Neural cell (in vitro differentiated cells): ENCODE measurements around the gene SHCBP1. TPM values are rescaled to one million over a fixed set of nuclear protein-coding genes. Genes with fewer than 3 reads are reported as not detected.

Experiments used
- H2AFZ ChIP-seq: fragments of 200-600, 300-800 bp; sonication (generic), shearing (Covaris generic); 2 replicates; pipeline ENCODE4 v1.6.0; 2014; ENCODE audit warnings: low read depth, mild to moderate bottlenecking, antibody characterized with exemption, low read length, moderate library complexity
- H3F3A ChIP-seq: fragments of 200-600 bp; shearing (Covaris generic); 2 replicates; pipeline ENCODE4 v1.6.1; 2016; ENCODE audit warnings: mild to moderate bottlenecking, moderate library complexity, mixed read lengths, antibody characterized with exemption, low read length; ENCODE audit not compliant: insufficient read depth, poor library complexity, severe bottlenecking
- H3K27ac ChIP-seq: fragments of 200-600, 300-800 bp; sonication (generic), shearing (Covaris generic); 2 replicates; pipeline ENCODE4 v1.5.1; 2014; ENCODE audit warnings: mild to moderate bottlenecking, low read length, moderate library complexity
- H3K27me3 ChIP-seq: fragments of 300-800, 200-600 bp; sonication (generic), shearing (Covaris generic); 2 replicates; pipeline ENCODE4 v1.6.0; 2014; ENCODE audit warnings: mild to moderate bottlenecking, low read depth, low read length, moderate library complexity; ENCODE audit not compliant: insufficient read depth
- H3K36me3 ChIP-seq: fragments of 300-800, 200-600 bp; sonication (generic), shearing (Covaris generic); 2 replicates; pipeline ENCODE4 v1.5.1; 2014; ENCODE audit warnings: mild to moderate bottlenecking, antibody characterized with exemption, low read length, moderate library complexity; ENCODE audit not compliant: insufficient read depth
- H3K4me2 ChIP-seq: fragments of 300-800, 200-600 bp; sonication (generic), shearing (Covaris generic); 2 replicates; pipeline ENCODE4 v1.6.0; 2014; ENCODE audit warnings: mild to moderate bottlenecking, low read length
- H3K4me3 ChIP-seq: fragments of 300-800, 200-600 bp; sonication (generic), shearing (Covaris generic); 2 replicates; pipeline ENCODE4 v1.5.1; 2014; ENCODE audit warnings: mild to moderate bottlenecking, low read length, moderate library complexity
- H3K79me2 ChIP-seq: fragments of 200-600 bp; shearing (Covaris generic); replicated peaks from 2 replicates; pipeline ENCODE4 v1.6.0; 2014; ENCODE audit warnings: mild to moderate bottlenecking, low read length, moderate library complexity; ENCODE audit not compliant: insufficient read depth
- H3K9ac ChIP-seq: fragments of 300-800, 200-600 bp; sonication (generic), shearing (Covaris generic); 2 replicates; pipeline ENCODE4 v1.6.1; 2016; ENCODE audit warnings: mild to moderate bottlenecking, low read length, mixed read lengths
- H3K9me2 ChIP-seq: fragments of 200-600 bp; shearing (Covaris generic); 2 replicates; pipeline ENCODE4 v1.6.1; 2016; ENCODE audit warnings: mild to moderate bottlenecking, low read length, mixed read lengths; ENCODE audit not compliant: insufficient read depth
- H3K9me3 ChIP-seq: fragments of 200-600, 300-800 bp; sonication (generic), shearing (Covaris generic); 2 replicates; pipeline ENCODE4 v1.6.1; 2016; ENCODE audit warnings: mild to moderate bottlenecking, mixed run types, low read length, moderate library complexity, mixed read lengths
- H4K20me1 ChIP-seq: fragments of 200-600 bp; shearing (Covaris generic); 2 replicates; pipeline ENCODE4 v1.6.1; 2016; ENCODE audit warnings: mild to moderate bottlenecking, mixed run types; ENCODE audit not compliant: insufficient read depth
- CTCF ChIP-seq: fragments of 450-650 bp; IDR thresholded peaks from 2 replicates; pipeline ENCODE4 v1.5.1; 2014; ENCODE audit warnings: antibody characterized with exemption, mild to moderate bottlenecking, moderate library complexity; ENCODE audit not compliant: poor library complexity, severe bottlenecking
- EP300 ChIP-seq: fragments of 450-650 bp; conservative IDR thresholded peaks from 2 replicates; pipeline ENCODE4 v1.6.1; 2014; ENCODE audit warnings: antibody characterized with exemption, mild to moderate bottlenecking, moderate library complexity; ENCODE audit not compliant: poor library complexity, severe bottlenecking
- EZH2 ChIP-seq: fragments of 200-600, 300-800 bp; shearing (Covaris generic), sonication (generic); IDR thresholded peaks from 2 replicates; pipeline ENCODE4 v1.6.1; 2014; ENCODE audit warnings: antibody characterized with exemption, low read length, borderline replicate concordance, mild to moderate bottlenecking; ENCODE audit not compliant: insufficient read depth, poor library complexity, severe bottlenecking
- MXI1 ChIP-seq: fragments of 450-650 bp; conservative IDR thresholded peaks from 2 replicates; pipeline ENCODE4 v1.6.1; 2014; ENCODE audit warnings: antibody characterized with exemption, mild to moderate bottlenecking; ENCODE audit not compliant: poor library complexity, severe bottlenecking
- POLR2AphosphoS5 ChIP-seq: IDR thresholded peaks from 2 replicates; pipeline ENCODE4 v1.6.1; 2012
- RAD21 ChIP-seq: fragments of 450-650 bp; conservative IDR thresholded peaks from 2 replicates; pipeline ENCODE4 v1.6.1; 2014; ENCODE audit warnings: antibody characterized with exemption, mild to moderate bottlenecking, moderate library complexity
- REST ChIP-seq: IDR thresholded peaks from 2 replicates; pipeline ENCODE4 v1.6.1; 2012; ENCODE audit warnings: borderline replicate concordance
- SMC3 ChIP-seq: fragments of 450-650 bp; conservative IDR thresholded peaks from 2 replicates; pipeline ENCODE4 v1.6.1; 2014; ENCODE audit warnings: antibody characterized with exemption, mild to moderate bottlenecking, moderate library complexity; ENCODE audit not compliant: poor library complexity
- TAF1 ChIP-seq: IDR thresholded peaks from 2 replicates; pipeline ENCODE4 v1.6.1; 2012; ENCODE audit warnings: low read depth
- polyA plus RNA-seq: library from polyadenylated mRNA; depleted of rRNA; stranded (reverse); fragments of >200 nt; gene quantifications from 2 replicates; pipeline ENCODE4 v1.2.3, GENCODE V29; 2014

The SHCBP1 gene
- polyA plus RNA-seq, 1 donor from 2014 or later = 0.54 TPM

GRCh38 chr16:46618516-46618915 is 2.7 kb downstream of the SHCBP1 start:
- Histone ChIP-seq H3F3A (no peaks in the 10 kb centered on the region), H3K27me3 (no peaks in the 10 kb centered on the region), H3K27ac (no peak overlapping the region), H3K9ac (no peak overlapping the region), H2AFZ (no peak overlapping the region), H3K4me2 (no peak overlapping the region), H3K79me2 (peaks cover 8% of the 10 kb centered on the region), H3K4me3 (no peak overlapping the region), H3K36me3 (no peaks in the 10 kb centered on the region), H4K20me1 (no peaks in the 10 kb centered on the region), H3K9me2 (no peaks in the 10 kb centered on the region), H3K9me3 (no peaks in the 10 kb centered on the region)
- TF ChIP-seq MXI1 (no peak), POLR2AphosphoS5 (no peak), EZH2 (no peak), EP300 (no peak), CTCF (no peak), REST (no peak), TAF1 (no peak), SMC3 (no peak), RAD21 (no peak)

GRCh38 chr16:46614006-46614405 is 7.2 kb downstream of the SHCBP1 start:
- no peaks in the 10 kb centered on the region for H4K20me1 ChIP-seq
- no peak overlapping the region for H3K4me2 ChIP-seq
- H2AFZ ChIP-seq = no peak overlapping the region
- H3K9me2 ChIP-seq = no peaks in the 10 kb centered on the region
- H3K27me3 ChIP-seq = no peaks in the 10 kb centered on the region
- no peaks in the 10 kb centered on the region for H3K79me2 ChIP-seq
- no peaks in the 10 kb centered on the region for H3F3A ChIP-seq
- H3K9me3 ChIP-seq = no peaks in the 10 kb centered on the region
- no peak for TF ChIP-seq EP300
- TF ChIP-seq MXI1 = no peak
- no peak for TF ChIP-seq RAD21
- TF ChIP-seq TAF1 = no peak
- TF ChIP-seq EZH2 = no peak
- no peak for TF ChIP-seq SMC3
- no peak overlapping the region for H3K4me3 ChIP-seq
- no peak overlapping the region for H3K27ac ChIP-seq
- no peak overlapping the region for H3K9ac ChIP-seq
- H3K36me3 ChIP-seq = no peaks in the 10 kb centered on the region

- no peak overlapping the region for H3K27ac ChIP-seq
- no peak overlapping the region for H3K9ac ChIP-seq
- TF ChIP-seq MXI1 (no peak), EP300 (no peak), RAD21 (no peak), POLR2AphosphoS5 (no peak), EZH2 (no peak), TAF1 (no peak), REST (no peak), SMC3 (no peak)
- H3K4me3 ChIP-seq = no peak overlapping the region
- H3K9me3 ChIP-seq = no peaks in the 10 kb centered on the region
- no peaks in the 10 kb centered on the region for H3K9me2 ChIP-seq
- no peaks in the 10 kb centered on the region for H3K27me3 ChIP-seq
- no peaks in the 10 kb centered on the region for H3F3A ChIP-seq
- H3K79me2 ChIP-seq = no peaks in the 10 kb centered on the region
- H4K20me1 ChIP-seq = no peaks in the 10 kb centered on the region
- H2AFZ ChIP-seq = no peak overlapping the region
- H3K4me2 ChIP-seq = no peak overlapping the region
- H3K36me3 ChIP-seq = no peaks in the 10 kb centered on the region
These were observed 7.8 kb downstream of the SHCBP1 start for GRCh38 chr16:46613352-46613751.
